Thoracic aorta (tissue), 2 donors: ENCODE results near the gene PARD3. TPM values are rescaled to one million over a fixed set of nuclear protein-coding genes. Genes with fewer than 3 reads are reported as not detected.

Experiments
- ATAC-seq: fragments of 150-250 bp; one replicate; pipeline ENCODE4 v1.8.0; 2017; ENCODE audit warnings: low read depth; ENCODE audit not compliant: insufficient number of reproducible peaks, low FRiP score
- DNase-seq: peaks from one replicate; pipeline ENCODE4 v3.0.0-alpha.2; 2020; ENCODE audit warnings: low spot score
- H3K27ac ChIP-seq, 2 donors: fragments of 200-600 bp; sonication (generic); 1 replicate in 1 of 2; 2 replicates in 1 of 2; pipeline ENCODE4 v1.5.1; 2016; ENCODE audit warnings: mild to moderate bottlenecking in 2 of 2, moderate library complexity in 2 of 2
- H3K27me3 ChIP-seq: fragments of 200-600 bp; sonication (generic); replicated peaks from 2 replicates; pipeline ENCODE4 v1.6.0; 2016; ENCODE audit warnings: mild to moderate bottlenecking; ENCODE audit not compliant: insufficient read depth
- H3K36me3 ChIP-seq: fragments of 200-600 bp; sonication (generic); one replicate; pipeline ENCODE4 v1.5.1; 2016
- H3K4me1 ChIP-seq, 2 donors: fragments of 200-600 bp; sonication (generic); 1 replicate in 1 of 2; 2 replicates in 1 of 2; pipeline versions ENCODE4 v1.5.1 to v1.6.0; 2016; ENCODE audit warnings: low read depth in 2 of 2, mild to moderate bottlenecking in 1 of 2; ENCODE audit not compliant: control insufficient read depth in 1 of 2
- H3K4me3 ChIP-seq: fragments of 200-600 bp; sonication (generic); 2 replicates; pipeline ENCODE4 v1.5.1; 2016; ENCODE audit warnings: mild to moderate bottlenecking
- H3K9me3 ChIP-seq: fragments of 200-600 bp; sonication (generic); 2 replicates; pipeline ENCODE4 v1.5.1; 2016
- CTCF ChIP-seq: fragments of 200-600 bp; sonication (generic); IDR thresholded peaks from one replicate; pipeline ENCODE4 v1.5.1; 2019; ENCODE audit warnings: antibody characterized with exemption
- total RNA-seq, 2 donors: library from RNA; depleted of rRNA; stranded (reverse); fragments of >200 nt; gene quantifications; one replicate each; pipeline versions ENCODE4 v1.1.0 to v1.2.3, GENCODE V29; 2016

Gene PARD3
- total RNA-seq, 2 donors from 2014 or later: 16.7 to 34.5 TPM

DNA sequence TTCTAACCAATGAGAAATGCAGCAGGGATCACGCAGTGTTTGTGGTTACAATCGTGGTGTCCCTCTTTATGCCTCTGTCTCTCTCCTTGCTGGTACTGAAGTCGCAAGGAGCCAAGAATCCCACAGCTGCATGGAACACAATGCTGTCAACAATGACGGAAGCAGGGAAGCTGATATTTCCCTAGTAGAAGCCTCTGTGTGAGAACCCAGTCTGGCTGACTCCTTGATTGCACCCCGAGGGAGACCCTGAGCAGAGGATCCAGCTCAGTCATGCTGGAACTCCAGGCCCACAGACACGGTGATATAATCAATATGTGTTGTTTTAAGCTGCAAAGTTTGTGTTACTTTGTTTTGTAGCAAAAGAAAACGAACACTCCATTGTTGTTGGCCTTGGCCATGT, 677.9 kb downstream of the PARD3 start:
- Histone ChIP-seq H3K36me3 (no peaks in the 10 kb centered on the region), H3K4me1 (peaks cover 5 to 7% of the 10 kb centered on the region in 2 donors), H3K27me3 (no peaks in the 10 kb centered on the region), H3K9me3 (no peaks in the 10 kb centered on the region), H3K27ac (no peak overlapping the region), H3K4me3 (no peak overlapping the region)
- ATAC-seq (no peak), DNase-seq (no peak)
- TF ChIP-seq CTCF: no peak

- Histone ChIP-seq H3K4me3 (no peak overlapping the region), H3K36me3 (no peaks in the 10 kb centered on the region), H3K9me3 (no peaks in the 10 kb centered on the region), H3K4me1 (peaks cover 5 to 17% of the 10 kb centered on the region in 2 donors), H3K27me3 (no peaks in the 10 kb centered on the region), H3K27ac (no peak overlapping the region)
- ATAC-seq (no peak), DNase-seq (no peak)
- no peak for TF ChIP-seq CTCF
Observed at GRCh38 chr10:34135515-34135914, 679.6 kb downstream of the PARD3 start.

- ATAC-seq (no peak), DNase-seq (no peak)
- TF ChIP-seq CTCF: no peak
- Histone ChIP-seq H3K4me3 (no peak overlapping the region), H3K27me3 (no peaks in the 10 kb centered on the region), H3K27ac (no peak overlapping the region), H3K36me3 (no peaks in the 10 kb centered on the region), H3K9me3 (no peaks in the 10 kb centered on the region), H3K4me1 (peaks cover 5 to 17% of the 10 kb centered on the region in 2 donors)
Observed at GRCh38 chr10:34134602-34135001, 680.5 kb downstream of the PARD3 start.

DNA sequence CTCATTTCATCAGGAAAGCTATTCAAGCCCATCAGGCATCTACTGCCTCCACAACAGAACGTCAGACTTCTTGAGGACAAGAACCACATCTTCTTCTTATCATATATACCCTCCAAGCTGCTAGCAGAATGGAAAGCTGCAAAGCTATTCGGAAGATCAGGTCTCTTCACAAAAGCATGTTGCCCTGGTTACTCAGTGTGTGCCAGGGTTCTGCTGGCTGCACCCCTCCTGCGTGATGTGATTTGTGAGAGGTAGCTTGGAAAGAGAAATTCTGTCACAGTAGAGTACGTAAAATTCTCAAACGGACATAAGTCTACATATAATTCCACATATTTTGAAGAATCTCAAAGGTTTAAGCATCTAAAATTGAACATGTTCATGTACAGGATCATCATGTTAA, 681.7 kb downstream of the PARD3 start:
- no peak overlapping the region for H3K4me3 ChIP-seq
- ATAC-seq: no peak
- TF ChIP-seq CTCF: no peak
- no peak for DNase-seq
- no peaks in the 10 kb centered on the region for H3K36me3 ChIP-seq
- peaks cover 5 to 17% of the 10 kb centered on the region in 2 donors for H3K4me1 ChIP-seq
- H3K27me3 ChIP-seq: no peaks in the 10 kb centered on the region
- no peak overlapping the region for H3K27ac ChIP-seq
- no peaks in the 10 kb centered on the region for H3K9me3 ChIP-seq

DNA sequence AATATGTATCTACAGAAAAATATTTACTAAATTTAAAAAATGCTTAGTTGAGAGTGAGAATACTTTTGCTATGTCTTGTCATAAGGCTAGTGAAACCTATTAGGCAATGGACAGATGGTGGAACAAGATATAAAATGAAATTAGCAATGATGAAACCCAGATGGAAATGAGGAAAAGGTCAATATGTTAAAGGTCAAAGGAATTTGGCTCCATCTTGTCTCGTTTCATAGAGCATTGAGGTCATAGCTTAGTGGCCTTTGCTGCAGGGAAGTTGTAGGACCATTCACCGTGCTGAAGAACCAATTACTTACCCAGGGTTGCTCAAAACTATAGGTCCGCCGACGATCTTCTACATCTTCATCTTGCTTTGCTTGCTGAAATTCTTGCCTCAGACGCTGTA, 683.9 kb downstream of the PARD3 start:
- ATAC-seq (no peak), DNase-seq (no peak)
- H3K9me3 ChIP-seq: no peaks in the 10 kb centered on the region

More for the DNA sequence above, 683.9 kb downstream of the PARD3 start:
- no peak overlapping the region for H3K4me3 ChIP-seq
- peak overlapping the region in 1 of 2 donors; percentile 35 for H3K27ac ChIP-seq
- H3K27me3 ChIP-seq: no peaks in the 10 kb centered on the region
- peaks cover 5 to 17% of the 10 kb centered on the region in 2 donors for H3K4me1 ChIP-seq
- no peak for TF ChIP-seq CTCF
- no peaks in the 10 kb centered on the region for H3K36me3 ChIP-seq
